Left ventricle myocardium inferior (tissue), 1 donor: ENCODE measurements around the gene FSTL5. TPM values are rescaled to one million over a fixed set of nuclear protein-coding genes. Genes with fewer than 3 reads are reported as not detected.

Experiments
- DNase-seq: peaks from one replicate; pipeline ENCODE4 v3.0.0-alpha.2; 2020
- H3K27ac ChIP-seq: fragments of 200-600 bp; replicated peaks from 2 replicates; pipeline ENCODE4 v1.8.0; 2021
- H3K27me3 ChIP-seq: fragments of 200-600 bp; 2 replicates; pipeline ENCODE4 v1.8.0; 2021; ENCODE audit warnings: low read depth
- H3K36me3 ChIP-seq: fragments of 200-600 bp; 2 replicates; pipeline ENCODE4 v1.8.0; 2021
- H3K4me1 ChIP-seq: fragments of 200-600 bp; 2 replicates; pipeline ENCODE4 v1.8.0; 2021
- H3K4me3 ChIP-seq: fragments of 200-600 bp; 2 replicates; pipeline ENCODE4 v1.8.0; 2021; ENCODE audit warnings: mild to moderate bottlenecking, moderate library complexity
- H3K9me3 ChIP-seq: fragments of 200-600 bp; replicated peaks from 2 replicates; pipeline ENCODE4 v1.8.0; 2021
- intact Hi-C: fragments of 100-400 bp; cut with micrococcal nuclease; formaldehyde crosslinking; loops from one replicate; pipeline ENCODE4 v1.11.0; 2022
- total RNA-seq: library from RNA; stranded (reverse); fragmentation: NEBNext Ultra II Directional; extraction: Animal tissue kit (Norgen Biotek cat#: 25700); gene quantifications from one replicate; pipeline ENCODE4 v1.2.1, GENCODE V29; 2021
- TF ChIP-seq, protein P1 (sequence below): fragments of 200-600 bp; IDR thresholded peaks from 2 replicates; pipeline ENCODE4 v1.8.0; 2021; ENCODE audit warnings: antibody characterized with exemption, mild to moderate bottlenecking, borderline replicate concordance
- donor health status: DM: no; HTN: yes; CAD: no; lungs with severe emphysema.

The FSTL5 gene
- total RNA-seq, 1 donor from 2014 or later, result not detected

DNA sequence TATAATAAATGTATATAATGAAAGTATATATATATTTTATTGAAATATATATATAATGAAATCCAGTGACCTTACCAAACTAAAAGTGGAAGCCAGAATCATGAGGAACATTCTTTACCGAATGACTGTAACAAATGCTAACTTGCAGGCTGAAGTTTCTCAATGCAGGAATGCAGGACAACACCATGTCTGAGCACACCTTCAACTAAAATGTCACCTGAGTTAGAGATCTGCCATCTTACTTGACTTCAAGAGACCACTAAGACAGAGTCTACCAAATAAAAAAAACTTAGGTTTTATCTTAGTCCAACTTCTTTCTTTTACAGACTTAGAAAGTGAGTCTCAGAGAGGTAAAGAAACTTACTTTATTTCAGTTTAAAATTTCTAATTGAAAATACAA, 176.2 kb downstream of the FSTL5 start:
- Histone ChIP-seq H3K4me1 (no peaks in the 10 kb centered on the region), H3K27ac (no peak overlapping the region), H3K36me3 (no peaks in the 10 kb centered on the region), H3K9me3 (no peaks in the 10 kb centered on the region), H3K27me3 (no peaks in the 10 kb centered on the region), H3K4me3 (no peak overlapping the region)
- intact Hi-C loops, result no loop called here
- no peak for DNase-seq
- TF ChIP-seq, protein P1, sequence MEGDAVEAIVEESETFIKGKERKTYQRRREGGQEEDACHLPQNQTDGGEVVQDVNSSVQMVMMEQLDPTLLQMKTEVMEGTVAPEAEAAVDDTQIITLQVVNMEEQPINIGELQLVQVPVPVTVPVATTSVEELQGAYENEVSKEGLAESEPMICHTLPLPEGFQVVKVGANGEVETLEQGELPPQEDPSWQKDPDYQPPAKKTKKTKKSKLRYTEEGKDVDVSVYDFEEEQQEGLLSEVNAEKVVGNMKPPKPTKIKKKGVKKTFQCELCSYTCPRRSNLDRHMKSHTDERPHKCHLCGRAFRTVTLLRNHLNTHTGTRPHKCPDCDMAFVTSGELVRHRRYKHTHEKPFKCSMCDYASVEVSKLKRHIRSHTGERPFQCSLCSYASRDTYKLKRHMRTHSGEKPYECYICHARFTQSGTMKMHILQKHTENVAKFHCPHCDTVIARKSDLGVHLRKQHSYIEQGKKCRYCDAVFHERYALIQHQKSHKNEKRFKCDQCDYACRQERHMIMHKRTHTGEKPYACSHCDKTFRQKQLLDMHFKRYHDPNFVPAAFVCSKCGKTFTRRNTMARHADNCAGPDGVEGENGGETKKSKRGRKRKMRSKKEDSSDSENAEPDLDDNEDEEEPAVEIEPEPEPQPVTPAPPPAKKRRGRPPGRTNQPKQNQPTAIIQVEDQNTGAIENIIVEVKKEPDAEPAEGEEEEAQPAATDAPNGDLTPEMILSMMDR, result no peak

DNA sequence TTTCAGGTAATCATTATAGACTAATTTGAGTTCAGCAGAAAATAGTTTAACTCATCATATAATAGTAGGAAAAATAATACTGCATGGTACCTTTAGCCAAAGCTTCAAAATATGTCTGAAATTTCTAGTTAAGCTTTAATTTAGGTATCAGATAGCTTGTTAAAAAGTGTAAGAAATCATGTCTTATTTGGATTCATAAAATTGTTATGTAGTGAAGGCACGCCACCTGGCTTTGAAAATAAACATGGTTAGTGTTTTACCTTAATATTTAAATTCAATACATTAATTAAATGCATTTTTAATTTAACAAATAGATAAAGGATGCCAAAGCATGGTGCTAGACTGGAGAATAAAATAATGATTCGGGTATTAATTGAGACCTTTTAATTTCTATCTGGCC, 211.4 kb downstream of the FSTL5 start:
- H3K4me3 ChIP-seq, result no peak overlapping the region
- TF ChIP-seq, protein P1, result no peak
- intact Hi-C loops, result no loop called here

DNA sequence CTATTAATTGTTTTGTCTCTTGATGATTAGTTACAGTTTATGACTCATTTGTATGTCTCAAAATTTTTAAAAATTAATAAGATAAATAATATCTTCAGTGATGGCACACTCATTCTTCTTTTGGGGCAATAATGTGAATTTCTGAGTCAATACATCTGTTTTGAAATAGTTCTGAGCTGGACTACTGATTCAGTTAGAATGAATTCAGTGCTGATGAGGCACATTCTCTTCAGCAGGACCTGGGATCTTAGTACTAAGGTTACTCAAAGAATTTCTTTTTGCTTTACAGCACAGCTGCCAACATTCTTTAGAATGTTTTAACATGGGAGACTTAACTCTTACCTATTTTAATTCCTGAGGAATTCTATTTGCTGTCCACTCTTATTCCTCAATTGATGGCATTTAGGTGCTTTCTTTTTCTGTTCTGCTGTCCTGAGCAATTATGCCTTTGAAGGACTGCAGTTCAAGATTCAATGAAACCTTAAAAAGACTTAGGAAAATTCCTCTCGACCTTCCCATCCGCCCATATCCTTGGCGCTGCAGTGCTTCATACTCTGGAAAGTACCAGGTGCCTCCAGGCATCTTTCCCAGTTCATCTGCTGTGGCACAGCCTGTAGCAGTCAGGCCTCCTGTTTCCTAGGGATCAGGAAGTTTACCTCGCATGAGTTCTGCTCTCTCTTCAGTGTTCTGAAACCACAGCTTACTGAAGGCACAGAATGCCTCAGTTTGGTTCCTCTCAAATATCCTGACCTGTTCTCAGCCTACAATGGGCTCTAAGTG, 213.7 kb downstream of the FSTL5 start:
- Histone ChIP-seq H3K9me3 (no peaks in the 10 kb centered on the region), H3K36me3 (no peaks in the 10 kb centered on the region), H3K27me3 (no peaks in the 10 kb centered on the region), H3K4me3 (no peak overlapping the region), H3K27ac (no peak overlapping the region), H3K4me1 (no peaks in the 10 kb centered on the region)
- DNase-seq, result no peak
- TF ChIP-seq, protein P1, result no peak
- intact Hi-C loops, result no loop called here

More for the DNA sequence above, 211.4 kb downstream of the FSTL5 start:
- Histone ChIP-seq H3K36me3 (no peaks in the 10 kb centered on the region), H3K27me3 (no peaks in the 10 kb centered on the region), H3K27ac (no peak overlapping the region), H3K9me3 (no peaks in the 10 kb centered on the region), H3K4me1 (no peaks in the 10 kb centered on the region)
- no peak for DNase-seq

DNA sequence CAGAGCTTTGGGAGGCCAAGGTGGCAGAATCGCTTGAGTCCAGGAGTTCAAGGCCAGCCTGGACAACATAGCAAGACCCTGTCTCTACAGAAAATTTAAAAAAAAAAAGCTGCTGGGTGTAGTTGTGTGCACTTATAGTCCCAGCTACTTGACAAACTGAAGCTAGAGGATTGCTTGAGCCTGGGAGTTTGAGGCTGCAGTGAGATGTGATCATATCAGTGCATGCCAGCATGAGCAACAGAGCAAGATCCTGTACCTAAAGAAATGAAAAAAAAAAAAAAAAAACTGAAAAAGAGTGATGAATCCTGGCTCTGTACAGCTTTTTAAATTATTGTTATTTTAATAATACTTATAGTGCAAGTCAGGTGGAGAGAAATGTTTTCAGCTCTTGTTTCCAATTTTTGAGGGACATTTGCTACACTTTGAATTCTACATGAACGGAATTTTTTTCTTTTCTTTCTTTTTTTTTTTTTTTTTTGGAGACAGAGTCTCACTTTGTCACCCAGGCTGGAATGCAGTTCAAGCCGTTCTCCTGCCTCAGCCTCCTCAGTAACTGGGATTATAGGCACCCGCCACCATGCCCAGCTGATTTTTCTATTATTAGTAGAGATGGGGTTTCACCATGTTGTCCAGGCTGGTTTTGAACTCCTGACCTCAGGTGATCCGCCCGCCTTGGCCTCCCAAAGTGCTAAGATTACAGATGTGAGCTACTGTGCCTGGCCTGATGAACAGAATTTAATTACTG, 215.6 kb downstream of the FSTL5 start:
- Histone ChIP-seq H3K27me3 (no peaks in the 10 kb centered on the region), H3K27ac (no peak overlapping the region), H3K9me3 (no peaks in the 10 kb centered on the region), H3K4me3 (no peak overlapping the region), H3K36me3 (no peaks in the 10 kb centered on the region), H3K4me1 (no peaks in the 10 kb centered on the region)
- intact Hi-C loops, result no loop called here
- TF ChIP-seq, protein P1, result no peak
- no peak for DNase-seq

DNA sequence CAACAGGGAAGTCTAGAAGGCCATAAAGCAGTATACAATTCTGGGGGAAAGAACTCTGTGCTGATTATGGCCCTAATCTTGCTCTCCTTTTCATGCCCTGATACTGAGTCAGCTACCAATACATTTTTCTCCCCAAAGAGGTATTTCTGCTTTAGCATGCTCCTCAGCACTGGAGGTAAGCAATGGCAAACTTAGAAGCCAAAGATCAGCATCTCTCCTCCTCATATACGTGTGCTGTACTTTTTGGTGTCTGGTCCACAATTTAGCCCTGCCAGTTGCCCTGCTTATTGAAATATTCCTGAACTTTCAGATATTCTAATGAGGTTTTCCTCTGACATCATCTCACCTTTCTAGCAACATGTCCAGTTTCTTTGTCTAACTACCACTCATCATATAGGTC, 226.2 kb downstream of the FSTL5 start:
- Histone ChIP-seq H3K27me3 (no peaks in the 10 kb centered on the region), H3K36me3 (no peaks in the 10 kb centered on the region), H3K9me3 (peaks cover 25% of the 10 kb centered on the region), H3K27ac (no peak overlapping the region), H3K4me3 (no peak overlapping the region), H3K4me1 (no peaks in the 10 kb centered on the region)
- intact Hi-C loops, result no loop called here
- no peak for DNase-seq
- TF ChIP-seq, protein P1, result no peak
